ENCODE data around the gene BAG5. TPM values are rescaled to one million over a fixed set of nuclear protein-coding genes. Genes with fewer than 3 reads are reported as not detected.
A peak's percentile ranks its signal among the peaks of the same experiment; 100 is the strongest.

The BAG5 gene
- total RNA-seq, 1 donor from 2014 or later: 28.8 TPM

- Mint-ChIP-seq H3K36me3 (ENCODE audit: low read depth) (peaks cover 28% of the 10 kb centered on the region), H3K4me1 (peaks cover 28% of the 10 kb centered on the region), H3K9me3 (no peaks in the 10 kb centered on the region), H3K4me3 (no peak overlapping the region), H3K27me3 (no peaks in the 10 kb centered on the region), H3K27ac (no peak overlapping the region)
- TF ChIP-seq CTCF (IDR thresholded peaks at IDR 0.05): no peak
- POLR2A ChIA-PET: interaction anchor here (0.6 to 0.7 kb wide), 2 partner anchors 7 to 35 kb away, joined by 3 to 4 read pairs; no protein-coding TSS in a partner anchor
- intact Hi-C loops (cut with micrococcal nuclease): no loop called here
- ATAC-seq (ENCODE audit: low read depth) (no peak), DNase-seq (no peak)
- CTCF ChIA-PET: no interaction called here
These were observed 29.1 kb downstream of the BAG5 start for GRCh38 chr14:103533137-103533998.

GRCh38 chr14:103532216-103533136, 30.0 kb downstream of the BAG5 start:
- no peak for ATAC-seq (ENCODE audit: low read depth)
- peaks cover 28% of the 10 kb centered on the region for H3K36me3 Mint-ChIP-seq (ENCODE audit: low read depth)
- no peaks in the 10 kb centered on the region for H3K27me3 Mint-ChIP-seq
- intact Hi-C loops (cut with micrococcal nuclease): no loop called here
- DNase-seq: no peak
- no peak for TF ChIP-seq CTCF (IDR thresholded peaks at IDR 0.05)
- no peak overlapping the region for H3K4me3 Mint-ChIP-seq
- H3K9me3 Mint-ChIP-seq: no peaks in the 10 kb centered on the region
- ChIA-PET POLR2A (interaction anchor here (0.6 to 0.7 kb wide), 2 partner anchors 8 to 34 kb away, joined by 3 to 4 read pairs; no protein-coding TSS in a partner anchor), CTCF (no interaction called here)
- peaks cover 37% of the 10 kb centered on the region for H3K4me1 Mint-ChIP-seq
- no peak overlapping the region for H3K27ac Mint-ChIP-seq

GRCh38 chr14:103531421-103532215, 30.8 kb downstream of the BAG5 start:
- Mint-ChIP-seq H3K27me3 (no peaks in the 10 kb centered on the region), H3K4me1 (peaks cover 46% of the 10 kb centered on the region), H3K27ac (peak overlapping the region; percentile 24), H3K9me3 (no peaks in the 10 kb centered on the region), H3K36me3 (ENCODE audit: low read depth) (peaks cover 25% of the 10 kb centered on the region), H3K4me3 (no peak overlapping the region)
- ATAC-seq (ENCODE audit: low read depth) (no peak), DNase-seq (no peak)
- POLR2A ChIA-PET: no interaction called here
- TF ChIP-seq CTCF (IDR thresholded peaks at IDR 0.05): no peak
- intact Hi-C loops (cut with micrococcal nuclease): no loop called here
- CTCF ChIA-PET: interaction anchor here (0.9 to 1.4 kb wide), 3 partner anchors 10 to 15 kb away, joined by 4 to 6 read pairs (median 5); no protein-coding TSS in a partner anchor

GRCh38 chr14:103530831-103531230, 31.6 kb downstream of the BAG5 start:
- Mint-ChIP-seq H3K36me3 (ENCODE audit: low read depth) (peaks cover 22% of the 10 kb centered on the region), H3K9me3 (no peaks in the 10 kb centered on the region), H3K4me3 (no peak overlapping the region), H3K4me1 (peaks cover 52% of the 10 kb centered on the region), H3K27ac (no peak overlapping the region), H3K27me3 (no peaks in the 10 kb centered on the region)
- CTCF ChIA-PET: interaction anchor here (0.9 to 1.4 kb wide), 3 partner anchors 9 to 16 kb away, joined by 4 to 6 read pairs (median 5); no protein-coding TSS in a partner anchor
- intact Hi-C loops (cut with micrococcal nuclease): no loop called here
- DNase-seq (no peak), ATAC-seq (ENCODE audit: low read depth) (no peak)
- POLR2A ChIA-PET: no interaction called here
- no peak for TF ChIP-seq CTCF (IDR thresholded peaks at IDR 0.05)
